ENCODE data around the gene TPCN2.

The TPCN2 gene

DNA sequence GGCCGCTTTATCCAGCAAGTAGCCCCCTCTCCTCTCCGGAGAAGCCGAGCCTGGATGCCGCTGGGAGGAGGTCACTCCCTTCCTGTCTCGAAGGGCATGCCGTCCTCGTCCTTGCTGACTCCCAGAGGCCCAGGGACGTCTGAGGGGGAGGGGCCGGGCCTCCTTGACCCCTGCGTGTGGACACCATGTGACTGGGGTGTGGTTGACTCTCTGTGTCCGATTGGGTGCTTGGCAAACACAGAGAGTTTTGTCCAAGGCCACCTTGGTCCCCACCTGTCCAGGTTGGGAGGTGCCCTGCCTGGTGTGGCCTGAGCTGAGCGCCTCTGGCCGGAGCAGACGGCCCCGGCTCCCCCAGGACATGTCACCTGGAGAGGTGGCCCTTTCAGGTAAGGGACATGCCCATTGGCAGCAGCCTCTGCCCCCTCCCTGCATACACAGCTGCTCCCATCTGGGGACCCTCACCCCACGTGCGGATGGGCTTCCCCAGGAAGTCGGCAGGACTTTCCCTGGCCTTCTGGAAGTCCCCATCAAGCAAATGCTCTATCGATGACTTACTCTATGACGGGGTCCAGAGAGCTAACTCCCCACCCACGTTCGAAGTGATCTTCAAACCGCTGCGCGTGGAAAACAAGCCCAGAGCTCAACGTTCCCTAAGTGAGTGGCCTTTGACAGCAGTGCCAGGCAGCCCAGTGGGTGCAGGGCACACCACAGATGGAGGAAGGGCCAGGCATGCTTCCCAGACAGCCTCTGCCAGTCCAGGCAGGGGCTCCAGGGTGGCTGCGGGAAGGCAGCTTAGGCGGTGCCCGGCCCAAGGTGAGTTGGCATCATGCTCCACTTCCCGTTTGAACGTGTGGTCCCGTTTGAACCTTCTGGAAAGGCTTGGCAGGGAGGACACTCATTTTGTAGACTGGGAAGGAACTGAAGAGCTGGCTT lies 106.8 kb downstream of the TPCN2 start, which contains the start of gene SMIM38:
TSS of gene SMIM38 (plus strand) at position 634 of the 933 bp plus-strand sequence. CDS start 1,912 bp downstream, outside the sequence.
- Histone ChIP-seq H3K27me3 (ENCODE audit: control insufficient read depth in 1 of 2, insufficient read depth in 2 of 2, low read length in 2 of 2) (no peaks in the 10 kb centered on the region), H3K36me3 (ENCODE audit: insufficient read depth, low read length) (no peaks in the 10 kb centered on the region), H3K9ac (ENCODE audit: low read length) (no peak within 1 kb of the TSS), H3K9me3 (ENCODE audit: low read length) (no peaks in the 10 kb centered on the region), H3K4me1 (ENCODE audit: insufficient read depth, low read length) (peaks cover 8% of the 10 kb centered on the region), H3K27ac (ENCODE audit: low read depth, low read length) (peak within 1 kb of the TSS; percentile 21), H3K4me3 (ENCODE audit: low read depth in 1 of 2, low read length in 2 of 2) (peak within 1 kb of the TSS in 1 of 2 donors; percentile 18)

- Histone ChIP-seq H3K4me1 (ENCODE audit: insufficient read depth, low read length) (peaks cover 15% of the 10 kb centered on the region), H3K36me3 (ENCODE audit: insufficient read depth, low read length) (no peaks in the 10 kb centered on the region), H3K9ac (ENCODE audit: low read length) (no peak overlapping the region), H3K4me3 (ENCODE audit: low read depth in 1 of 2, low read length in 2 of 2) (no peak overlapping the region), H3K9me3 (ENCODE audit: low read length) (no peaks in the 10 kb centered on the region), H3K27me3 (ENCODE audit: control insufficient read depth in 1 of 2, insufficient read depth in 2 of 2, low read length in 2 of 2) (no peaks in the 10 kb centered on the region), H3K27ac (ENCODE audit: low read depth, low read length) (no peak overlapping the region)
Measured at GRCh38 chr11:69156235-69156639, 107.5 kb downstream of the TPCN2 start.

- Histone ChIP-seq H3K36me3 (ENCODE audit: insufficient read depth, low read length) (no peaks in the 10 kb centered on the region), H3K9me3 (ENCODE audit: low read length) (no peaks in the 10 kb centered on the region), H3K27me3 (ENCODE audit: control insufficient read depth in 1 of 2, insufficient read depth in 2 of 2, low read length in 2 of 2) (no peaks in the 10 kb centered on the region), H3K9ac (ENCODE audit: low read length) (no peak overlapping the region), H3K4me3 (ENCODE audit: low read depth in 1 of 2, low read length in 2 of 2) (peak overlapping the region in 1 of 2 donors; percentile 18), H3K4me1 (ENCODE audit: insufficient read depth, low read length) (peaks cover 15% of the 10 kb centered on the region), H3K27ac (ENCODE audit: low read depth, low read length) (peak overlapping the region; percentile 21)
Measured at GRCh38 chr11:69156673-69157155, 108.0 kb downstream of the TPCN2 start.

- peaks cover 15% of the 10 kb centered on the region for H3K4me1 ChIP-seq (ENCODE audit: insufficient read depth, low read length)
- peak overlapping the region; percentile 21 for H3K27ac ChIP-seq (ENCODE audit: low read depth, low read length)
- no peak overlapping the region for H3K9ac ChIP-seq (ENCODE audit: low read length)
- peak overlapping the region in 1 of 2 donors; percentile 18 for H3K4me3 ChIP-seq (ENCODE audit: low read depth in 1 of 2, low read length in 2 of 2)
- H3K27me3 ChIP-seq (ENCODE audit: control insufficient read depth in 1 of 2, insufficient read depth in 2 of 2, low read length in 2 of 2): no peaks in the 10 kb centered on the region
- no peaks in the 10 kb centered on the region for H3K36me3 ChIP-seq (ENCODE audit: insufficient read depth, low read length)
- H3K9me3 ChIP-seq (ENCODE audit: low read length): no peaks in the 10 kb centered on the region
Measured at GRCh38 chr11:69157156-69157821, 108.6 kb downstream of the TPCN2 start.

- Histone ChIP-seq H3K4me3 (ENCODE audit: low read depth in 1 of 2, low read length in 2 of 2) (no peak overlapping the region), H3K36me3 (ENCODE audit: insufficient read depth, low read length) (no peaks in the 10 kb centered on the region), H3K9ac (ENCODE audit: low read length) (no peak overlapping the region), H3K27ac (ENCODE audit: low read depth, low read length) (no peak overlapping the region), H3K9me3 (ENCODE audit: low read length) (no peaks in the 10 kb centered on the region), H3K4me1 (ENCODE audit: insufficient read depth, low read length) (peaks cover 15% of the 10 kb centered on the region), H3K27me3 (ENCODE audit: control insufficient read depth in 1 of 2, insufficient read depth in 2 of 2, low read length in 2 of 2) (no peaks in the 10 kb centered on the region)
Measured at GRCh38 chr11:69157822-69158231, 109.1 kb downstream of the TPCN2 start.

DNA sequence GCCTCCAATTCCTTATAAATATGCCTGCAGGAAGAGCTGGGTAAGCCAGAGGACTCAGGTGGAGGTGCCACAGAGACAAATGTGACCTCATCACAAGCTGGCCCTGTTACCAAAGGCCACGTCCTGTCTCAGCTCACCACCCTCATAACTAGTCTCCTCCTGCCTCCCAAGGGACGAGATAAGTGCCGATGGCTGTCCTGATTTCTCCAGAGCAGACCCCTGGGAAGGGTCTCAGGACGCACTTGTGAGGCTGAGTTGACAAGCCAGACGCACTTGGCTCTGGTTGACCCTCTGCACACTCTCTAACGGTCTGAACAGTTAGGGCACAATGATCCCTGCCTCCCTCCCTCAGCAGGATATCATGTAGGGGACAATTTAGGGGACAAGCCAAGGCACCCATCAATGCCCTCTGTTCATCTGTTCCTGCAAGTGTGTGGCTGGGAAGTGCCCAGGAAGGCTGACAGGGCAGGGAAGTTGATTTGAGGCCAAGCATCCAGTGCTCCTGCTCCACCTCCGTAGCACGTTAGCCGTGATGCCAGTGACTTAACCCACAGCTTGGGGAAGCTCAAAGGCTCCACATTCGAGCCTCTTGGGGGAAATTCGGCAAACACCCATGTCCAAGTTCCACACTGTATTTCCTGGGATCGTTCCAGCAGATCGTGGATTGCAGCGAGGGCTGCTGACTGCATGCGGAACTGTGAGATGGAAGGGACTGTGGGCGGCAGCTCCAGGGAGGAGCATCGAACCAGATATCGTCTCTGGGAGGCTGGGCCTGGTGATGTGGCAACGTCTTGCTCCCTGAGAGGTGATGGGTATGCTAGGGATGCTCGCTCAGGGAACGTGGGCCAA lies 109.8 kb downstream of the TPCN2 start:
- no peak overlapping the region for H3K9ac ChIP-seq (ENCODE audit: low read length)
- H3K36me3 ChIP-seq (ENCODE audit: insufficient read depth, low read length): no peaks in the 10 kb centered on the region
- no peak overlapping the region for H3K4me3 ChIP-seq (ENCODE audit: low read depth in 1 of 2, low read length in 2 of 2)
- H3K9me3 ChIP-seq (ENCODE audit: low read length): no peaks in the 10 kb centered on the region
- peaks cover 15% of the 10 kb centered on the region for H3K4me1 ChIP-seq (ENCODE audit: insufficient read depth, low read length)
- no peaks in the 10 kb centered on the region for H3K27me3 ChIP-seq (ENCODE audit: control insufficient read depth in 1 of 2, insufficient read depth in 2 of 2, low read length in 2 of 2)
- H3K27ac ChIP-seq (ENCODE audit: low read depth, low read length): no peak overlapping the region

- Histone ChIP-seq H3K9me3 (ENCODE audit: low read length) (no peaks in the 10 kb centered on the region), H3K36me3 (ENCODE audit: insufficient read depth, low read length) (no peaks in the 10 kb centered on the region), H3K27me3 (ENCODE audit: control insufficient read depth in 1 of 2, insufficient read depth in 2 of 2, low read length in 2 of 2) (no peaks in the 10 kb centered on the region), H3K4me3 (ENCODE audit: low read depth in 1 of 2, low read length in 2 of 2) (no peak overlapping the region), H3K27ac (ENCODE audit: low read depth, low read length) (no peak overlapping the region), H3K9ac (ENCODE audit: low read length) (no peak overlapping the region), H3K4me1 (ENCODE audit: insufficient read depth, low read length) (peaks cover 15% of the 10 kb centered on the region)
Measured at GRCh38 chr11:69159150-69159852, 110.6 kb downstream of the TPCN2 start.

- Histone ChIP-seq H3K27ac (ENCODE audit: low read depth, low read length) (no peak overlapping the region), H3K9me3 (ENCODE audit: low read length) (no peaks in the 10 kb centered on the region), H3K4me1 (ENCODE audit: insufficient read depth, low read length) (peaks cover 15% of the 10 kb centered on the region), H3K36me3 (ENCODE audit: insufficient read depth, low read length) (no peaks in the 10 kb centered on the region), H3K9ac (ENCODE audit: low read length) (no peak overlapping the region), H3K27me3 (ENCODE audit: control insufficient read depth in 1 of 2, insufficient read depth in 2 of 2, low read length in 2 of 2) (no peaks in the 10 kb centered on the region), H3K4me3 (ENCODE audit: low read depth in 1 of 2, low read length in 2 of 2) (no peak overlapping the region)
Measured at GRCh38 chr11:69160296-69161116, 111.8 kb downstream of the TPCN2 start.

- Histone ChIP-seq H3K4me3 (ENCODE audit: low read depth in 1 of 2, low read length in 2 of 2) (no peak overlapping the region), H3K27ac (ENCODE audit: low read depth, low read length) (no peak overlapping the region), H3K36me3 (ENCODE audit: insufficient read depth, low read length) (no peaks in the 10 kb centered on the region), H3K9me3 (ENCODE audit: low read length) (no peaks in the 10 kb centered on the region), H3K9ac (ENCODE audit: low read length) (no peak overlapping the region), H3K4me1 (ENCODE audit: insufficient read depth, low read length) (peaks cover 15% of the 10 kb centered on the region), H3K27me3 (ENCODE audit: control insufficient read depth in 1 of 2, insufficient read depth in 2 of 2, low read length in 2 of 2) (no peaks in the 10 kb centered on the region)
Measured at GRCh38 chr11:69161117-69161407, 112.3 kb downstream of the TPCN2 start.

DNA sequence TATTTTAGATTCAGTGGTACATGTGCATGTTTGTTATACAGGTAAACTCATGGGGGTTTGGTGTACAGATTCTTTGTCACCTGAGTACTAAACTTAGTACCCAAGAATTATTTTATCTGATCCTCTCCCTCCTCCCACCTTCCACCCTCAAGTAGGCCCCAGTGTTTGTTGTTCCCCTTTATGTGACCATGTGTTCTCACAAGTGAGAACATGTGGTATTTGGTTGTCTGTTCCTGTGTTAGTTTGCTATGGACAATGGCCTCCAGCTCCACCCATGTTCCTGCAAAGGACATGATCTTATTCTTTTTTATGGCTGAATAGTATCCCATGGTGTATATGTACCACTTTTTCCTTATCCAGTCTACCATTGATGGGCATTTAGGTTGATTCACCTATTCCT lies 113.8 kb downstream of the TPCN2 start:
- Histone ChIP-seq H3K4me3 (ENCODE audit: low read depth in 1 of 2, low read length in 2 of 2) (no peak overlapping the region), H3K4me1 (ENCODE audit: insufficient read depth, low read length) (peaks cover 7% of the 10 kb centered on the region), H3K36me3 (ENCODE audit: insufficient read depth, low read length) (no peaks in the 10 kb centered on the region), H3K27me3 (ENCODE audit: control insufficient read depth in 1 of 2, insufficient read depth in 2 of 2, low read length in 2 of 2) (no peaks in the 10 kb centered on the region), H3K9ac (ENCODE audit: low read length) (no peak overlapping the region), H3K9me3 (ENCODE audit: low read length) (no peaks in the 10 kb centered on the region), H3K27ac (ENCODE audit: low read depth, low read length) (no peak overlapping the region)

Data from muscle layer of colon (tissue), 2 donors.